Skeletal muscle tissue (tissue), 4 donors: Measurements from ENCODE around the gene DNM1L. TPM values are rescaled to one million over a fixed set of nuclear protein-coding genes. Genes with fewer than 3 reads are reported as not detected.

ENCODE experiments used
- H3K27ac ChIP-seq: one replicate; pipeline ENCODE4 v1.7.0; 2013; ENCODE audit warnings: mild to moderate bottlenecking, low read depth, low read length, inconsistent platforms
- H3K27me3 ChIP-seq, 3 donors: one replicate each; pipeline ENCODE4 v1.7.0; 2013; ENCODE audit warnings: low read length in 3 of 3; ENCODE audit not compliant: control insufficient read depth in 3 of 3, insufficient read depth in 3 of 3
- H3K36me3 ChIP-seq, 3 donors: one replicate each; pipeline ENCODE4 v1.7.0; 2013; ENCODE audit warnings: low read length in 3 of 3; ENCODE audit not compliant: control insufficient read depth in 3 of 3, insufficient read depth in 3 of 3
- H3K4me1 ChIP-seq, 3 donors: one replicate each; pipeline ENCODE4 v1.7.0; 2013; ENCODE audit warnings: low read length in 3 of 3, mild to moderate bottlenecking in 3 of 3; ENCODE audit not compliant: control insufficient read depth in 3 of 3, insufficient read depth in 3 of 3
- H3K4me3 ChIP-seq, 3 donors: one replicate each; pipeline ENCODE4 v1.7.0; 2013; ENCODE audit warnings: low read length in 3 of 3
- H3K9ac ChIP-seq, 3 donors: one replicate each; pipeline ENCODE4 v1.7.0; 2013; ENCODE audit warnings: low read length in 3 of 3, mild to moderate bottlenecking in 3 of 3, moderate library complexity in 2 of 3, low read depth in 1 of 3
- H3K9me3 ChIP-seq, 3 donors: one replicate each; pipeline ENCODE4 v1.7.0; 2013; ENCODE audit warnings: low read length in 3 of 3; ENCODE audit not compliant: control insufficient read depth in 3 of 3
- total RNA-seq: library from RNA; depleted of rRNA; stranded (reverse); fragments of >200 nt; gene quantifications from one replicate; pipeline ENCODE4 v1.2.3, GENCODE V29; 2014
- donor health status: Osteomylitis.

DNM1L gene
- 60.0 TPM for total RNA-seq

- no peaks in the 10 kb centered on the region for H3K27me3 ChIP-seq
- peaks cover 2 to 9% (median 8%) of the 10 kb centered on the region in 3 donors for H3K4me1 ChIP-seq
- H3K9ac ChIP-seq = peak within 1 kb of the TSS; percentile 85 to 89 (median 89)
- peak within 1 kb of the TSS; percentile 94 to 96 (median 94) for H3K4me3 ChIP-seq
- H3K9me3 ChIP-seq = no peaks in the 10 kb centered on the region
- no peaks in the 10 kb centered on the region for H3K36me3 ChIP-seq
- H3K27ac ChIP-seq = peak within 1 kb of the TSS; percentile 88
Observed at GRCh38 chr12:32679091-32679919, at the start of gene DNM1L. Gene DNM1L (plus strand): TSS chr12:32679301. CDS start chr12:32679364, 63 bp downstream.

GRCh38 chr12:32641287-32641901 is 37.7 kb upstream of the DNM1L start:
- H3K4me1 ChIP-seq = no peaks in the 10 kb centered on the region
- H3K27me3 ChIP-seq = no peaks in the 10 kb centered on the region
- no peaks in the 10 kb centered on the region for H3K9me3 ChIP-seq
- H3K4me3 ChIP-seq = no peak overlapping the region
- H3K9ac ChIP-seq = no peak overlapping the region
- H3K36me3 ChIP-seq = peaks cover 17 to 43% (median 39%) of the 10 kb centered on the region in 3 donors
- H3K27ac ChIP-seq = no peak overlapping the region

GRCh38 chr12:32644431-32644830 is 34.7 kb upstream of the DNM1L start:
- Histone ChIP-seq H3K4me3 (no peak overlapping the region), H3K4me1 (no peaks in the 10 kb centered on the region), H3K9ac (no peak overlapping the region)

DNA sequence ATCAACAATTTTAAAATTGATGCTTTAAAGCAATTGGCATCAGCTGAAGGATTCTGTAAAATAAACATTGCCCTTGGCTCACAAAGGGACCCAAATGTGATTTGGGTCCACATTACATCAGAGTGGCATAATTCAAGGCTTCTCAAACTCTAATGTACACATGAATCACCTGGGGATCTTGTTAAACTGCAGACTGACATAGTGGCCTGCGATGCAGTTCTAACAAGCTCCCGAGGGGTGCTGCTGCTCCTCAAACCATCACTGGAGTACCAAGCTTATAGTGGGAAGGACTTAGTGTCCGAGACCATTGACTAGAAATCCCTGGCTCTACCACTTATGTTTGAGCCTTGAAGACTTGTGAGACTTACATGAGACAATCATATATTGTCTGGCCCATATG is 31.8 kb upstream of the DNM1L start:
- Histone ChIP-seq H3K27me3 (no peaks in the 10 kb centered on the region), H3K36me3 (peaks cover 2 to 8% (median 5%) of the 10 kb centered on the region in 3 donors), H3K9ac (no peak overlapping the region), H3K4me1 (no peaks in the 10 kb centered on the region), H3K9me3 (no peaks in the 10 kb centered on the region), H3K27ac (no peak overlapping the region), H3K4me3 (no peak overlapping the region)

More at GRCh38 chr12:32644431-32644830, 34.7 kb upstream of the DNM1L start:
- Histone ChIP-seq H3K27ac (no peak overlapping the region), H3K9me3 (no peaks in the 10 kb centered on the region), H3K36me3 (peaks cover 11 to 29% (median 26%) of the 10 kb centered on the region in 3 donors), H3K27me3 (no peaks in the 10 kb centered on the region)

GRCh38 chr12:32650508-32650907 is 28.6 kb upstream of the DNM1L start:
- Histone ChIP-seq H3K4me3 (no peak overlapping the region), H3K27ac (no peak overlapping the region), H3K9ac (no peak overlapping the region), H3K27me3 (no peaks in the 10 kb centered on the region), H3K36me3 (peaks cover 2 to 5% (median 5%) of the 10 kb centered on the region in 3 donors), H3K9me3 (no peaks in the 10 kb centered on the region), H3K4me1 (no peaks in the 10 kb centered on the region)

DNA sequence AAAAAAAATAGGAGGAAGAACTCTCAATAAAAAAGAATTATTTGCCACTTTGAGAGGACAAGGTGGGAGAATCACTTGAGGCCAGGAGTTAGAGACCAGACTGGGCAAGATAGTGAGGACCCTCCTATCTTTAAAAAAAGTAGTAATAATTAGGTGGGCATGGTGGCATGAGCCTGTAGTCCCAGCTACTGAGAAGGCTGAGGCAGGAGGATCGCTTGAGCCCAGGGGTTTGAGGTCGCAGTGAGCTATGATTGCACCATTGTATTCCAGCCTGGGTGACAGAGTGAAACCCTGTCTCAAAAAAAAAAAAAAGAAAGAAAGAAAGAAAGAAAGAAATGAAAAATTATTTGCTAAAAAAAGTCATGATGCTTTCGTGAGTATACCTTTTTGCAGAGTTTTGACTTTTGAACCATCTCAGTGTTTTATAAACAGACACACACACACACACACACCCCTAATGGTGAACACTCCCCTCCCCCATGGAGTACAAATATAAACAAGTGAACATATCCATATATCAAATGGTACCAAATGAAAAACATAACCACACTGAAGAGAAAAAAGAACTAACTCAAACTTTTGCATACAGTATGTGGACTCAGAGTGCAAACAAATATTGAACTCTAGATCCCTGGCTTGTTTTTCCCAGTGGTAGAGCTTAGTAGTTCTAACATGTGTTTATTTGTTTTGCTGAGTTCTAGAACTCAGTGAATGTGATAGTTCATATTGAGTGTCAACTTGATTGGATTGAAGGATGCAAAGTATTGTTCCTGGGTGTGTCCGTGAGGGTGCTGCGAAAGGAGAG is 27.7 kb upstream of the DNM1L start:
- Histone ChIP-seq H3K27ac (no peak overlapping the region), H3K36me3 (peaks cover 0 to under 1% (median under 1%) of the 10 kb centered on the region in 3 donors), H3K4me3 (no peak overlapping the region), H3K4me1 (no peaks in the 10 kb centered on the region), H3K27me3 (no peaks in the 10 kb centered on the region), H3K9me3 (no peaks in the 10 kb centered on the region), H3K9ac (no peak overlapping the region)

DNA sequence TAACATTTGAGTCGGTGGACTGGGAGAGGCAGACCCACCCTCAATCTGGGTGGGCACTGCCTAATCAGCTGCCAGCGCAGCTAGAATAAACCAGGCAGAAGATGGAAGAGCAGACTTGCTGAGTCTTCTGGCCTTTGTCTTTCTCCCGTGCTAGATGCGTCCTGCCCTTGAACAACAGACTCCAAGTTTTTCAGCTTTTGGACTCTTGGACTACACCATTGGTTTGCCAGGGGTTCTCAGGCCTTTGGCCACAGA is 27.2 kb upstream of the DNM1L start:
- no peaks in the 10 kb centered on the region for H3K27me3 ChIP-seq
- no peaks in the 10 kb centered on the region for H3K4me1 ChIP-seq
- H3K27ac ChIP-seq = no peak overlapping the region
- no peaks in the 10 kb centered on the region for H3K36me3 ChIP-seq
- H3K9ac ChIP-seq = no peak overlapping the region
- H3K9me3 ChIP-seq = no peaks in the 10 kb centered on the region
- H3K4me3 ChIP-seq = no peak overlapping the region

DNA sequence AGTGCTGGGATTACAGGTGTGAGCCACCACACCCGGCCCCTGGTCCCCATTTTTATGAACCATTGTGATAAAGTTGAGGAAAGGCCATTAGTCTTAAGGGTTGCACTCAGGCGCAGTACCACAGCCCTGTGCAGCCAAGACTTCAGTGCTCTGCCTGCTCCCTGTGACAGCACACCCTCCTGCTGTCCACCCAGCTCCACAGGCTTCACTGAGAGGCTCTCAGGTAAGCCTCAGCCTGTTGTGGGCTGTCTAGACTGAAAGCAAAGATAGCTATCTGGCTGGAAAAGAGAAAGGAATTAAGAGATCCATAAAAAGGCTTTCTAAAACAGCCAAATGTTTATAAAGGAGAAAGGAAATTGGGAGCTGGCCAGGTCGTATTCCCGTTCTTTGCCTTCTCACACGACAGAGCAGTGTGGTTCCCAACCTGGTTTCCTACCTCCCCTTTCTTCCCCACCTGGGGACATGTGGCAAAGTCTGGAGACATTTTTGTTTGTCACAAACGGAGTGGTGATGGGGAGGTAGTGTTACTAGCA is 19.1 kb upstream of the DNM1L start:
- Histone ChIP-seq H3K4me1 (peaks cover 18 to 26% (median 23%) of the 10 kb centered on the region in 3 donors), H3K4me3 (peak overlapping the region in 2 of 3 donors; percentile 28 to 45), H3K9me3 (no peaks in the 10 kb centered on the region), H3K27ac (peak overlapping the region; percentile 87), H3K9ac (peak overlapping the region; percentile 39 to 66 (median 47)), H3K36me3 (no peaks in the 10 kb centered on the region), H3K27me3 (no peaks in the 10 kb centered on the region)

GRCh38 chr12:32661706-32662105 is 17.4 kb upstream of the DNM1L start:
- Histone ChIP-seq H3K27me3 (no peaks in the 10 kb centered on the region), H3K4me3 (no peak overlapping the region), H3K9ac (peak overlapping the region in 1 of 3 donors; percentile 8), H3K27ac (peak overlapping the region; percentile 87), H3K36me3 (no peaks in the 10 kb centered on the region), H3K4me1 (peaks cover 18 to 26% (median 23%) of the 10 kb centered on the region in 3 donors), H3K9me3 (no peaks in the 10 kb centered on the region)
